GM21360 (cell line): ENCODE measurements around the gene OPCML.
"Not testable (repeated sequence)": the region's sequence is repeated elsewhere in the genome, so short reads cannot be mapped to it uniquely, and the experiment has no call there.

ENCODE experiments used
- ATAC-seq: cut with Tn5 transposase; IDR thresholded peaks from one replicate; pipeline ENCODE4 v1.9.1; 2021; ENCODE audit warnings: mild to moderate bottlenecking, moderate library complexity; ENCODE audit not compliant: unreplicated experiment

OPCML gene

DNA sequence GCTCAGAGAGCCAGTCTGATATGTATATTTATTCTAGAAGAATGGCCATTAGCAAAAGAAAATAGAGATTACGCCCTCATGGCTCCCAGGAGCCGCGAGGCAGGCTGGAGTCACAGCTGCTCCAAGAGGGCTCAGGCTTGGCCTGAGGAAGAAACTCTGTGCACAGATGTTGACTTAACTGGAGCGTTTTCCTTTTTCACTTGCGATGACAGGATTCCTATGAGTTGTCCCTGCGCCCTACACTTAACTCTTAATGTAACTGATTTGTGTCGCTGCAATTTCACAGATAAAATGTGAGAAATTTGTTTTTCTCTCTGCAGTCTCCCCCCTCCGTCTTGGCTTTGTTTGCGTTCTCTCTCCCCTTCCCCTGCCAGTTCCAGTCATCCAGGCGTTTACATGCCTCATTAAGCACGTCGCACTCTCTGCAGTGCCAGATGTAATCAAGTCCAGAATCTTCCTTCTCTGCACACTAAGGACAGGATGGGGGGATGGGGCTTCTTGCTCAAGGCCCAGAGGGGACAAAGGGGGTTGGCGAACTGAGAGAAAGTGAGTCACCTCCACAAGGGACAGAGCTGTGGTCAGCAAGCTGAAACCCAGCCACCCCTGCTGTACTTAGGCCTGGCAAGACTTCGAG lies 1101.8 kb downstream of the OPCML start:
- ATAC-seq = no peak

DNA sequence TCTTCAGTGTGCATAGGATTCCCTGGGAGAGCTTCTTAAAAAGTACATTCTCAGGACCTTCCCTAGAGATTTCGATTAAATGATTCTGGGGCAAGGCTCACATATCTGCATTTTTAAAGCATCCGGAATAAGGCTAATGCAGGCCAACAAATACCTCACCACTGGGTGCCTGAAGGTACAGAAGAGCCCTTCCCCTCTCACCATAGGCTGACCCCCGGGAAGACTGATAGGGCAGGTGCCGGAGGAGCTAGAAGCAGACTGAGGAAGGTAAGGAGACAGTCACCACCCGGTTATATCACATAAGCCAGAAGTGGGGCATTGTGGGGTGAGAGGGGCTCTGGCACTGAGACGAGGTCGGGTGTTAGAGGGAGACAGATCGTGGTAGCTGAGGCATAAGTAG lies 1102.6 kb downstream of the OPCML start:
- no peak for ATAC-seq

DNA sequence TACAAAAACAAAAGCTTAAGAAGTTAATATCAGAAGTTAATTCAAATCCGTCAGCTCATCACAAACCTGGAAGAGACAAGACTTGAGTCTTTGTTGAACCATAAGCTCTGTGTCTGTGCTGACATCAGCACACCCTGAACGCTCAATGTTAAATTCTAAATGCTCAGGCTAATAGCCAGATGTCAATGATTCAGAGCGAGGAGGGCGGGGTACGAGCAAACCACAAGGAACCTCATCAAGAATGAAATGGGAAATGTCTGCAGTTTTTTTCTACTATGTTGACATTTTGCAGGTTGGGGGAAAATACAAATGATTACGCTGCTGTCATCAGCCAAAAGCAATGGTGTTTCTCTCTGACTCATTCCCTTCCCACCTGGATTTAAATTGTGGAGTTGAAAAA lies 1104.7 kb downstream of the OPCML start:
- no peak for ATAC-seq

DNA sequence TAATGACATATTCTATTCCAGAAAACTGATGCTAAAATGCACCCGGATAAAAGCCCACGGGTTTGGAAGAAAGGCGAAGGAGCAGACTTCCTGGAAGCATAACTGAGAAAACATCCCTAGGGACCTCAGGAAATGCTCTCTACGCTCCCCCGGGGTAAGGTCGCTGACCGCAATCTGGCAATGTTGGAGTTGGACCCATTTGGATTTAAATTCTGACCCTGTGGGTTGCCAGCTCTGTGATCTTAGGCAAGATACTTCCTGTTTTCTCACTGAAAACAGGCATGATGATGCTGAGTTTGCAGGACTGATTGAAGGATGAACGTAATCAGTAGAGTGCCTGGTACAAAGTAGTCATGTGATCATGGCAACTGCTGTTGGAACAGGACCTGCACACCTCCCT lies 1107.9 kb downstream of the OPCML start:
- no peak for ATAC-seq

DNA sequence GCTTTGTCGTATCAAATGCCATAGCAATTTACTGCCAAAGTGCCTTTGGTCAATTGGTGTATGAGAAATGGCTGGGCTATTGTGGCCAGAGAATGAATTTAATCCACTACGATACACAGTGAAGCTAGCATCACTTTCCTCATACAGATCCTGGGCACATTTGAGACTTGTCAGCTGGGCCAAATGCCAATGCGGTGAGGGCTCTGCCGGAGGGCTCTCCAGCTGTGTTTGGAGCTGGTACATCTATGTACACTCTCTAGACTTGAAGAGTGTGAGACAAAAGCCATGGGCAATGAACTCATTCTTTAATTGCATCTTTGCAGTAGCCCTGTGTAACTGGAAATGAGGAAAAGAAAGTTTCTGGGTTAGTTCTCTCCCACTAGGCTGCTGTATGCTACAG lies 1109.0 kb downstream of the OPCML start:
- no peak for ATAC-seq

DNA sequence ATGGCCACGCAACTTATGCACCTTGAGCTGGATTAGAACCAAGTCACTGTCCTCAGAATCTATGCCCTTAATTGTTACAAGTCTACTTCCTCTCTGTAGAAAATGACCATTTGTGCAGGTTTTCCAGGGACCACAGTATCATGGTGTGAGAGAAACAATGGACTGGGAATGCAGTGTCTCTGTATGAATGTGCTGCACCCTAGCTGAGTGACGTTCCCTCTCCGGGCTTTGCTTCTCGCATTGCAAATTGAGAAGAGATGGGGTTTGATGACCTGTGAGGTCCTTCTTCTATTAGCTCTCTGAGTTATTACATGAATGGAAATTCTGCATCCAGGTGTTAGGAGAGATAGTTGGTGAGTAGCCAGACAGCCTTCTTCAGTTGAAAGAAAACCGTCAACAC lies 1109.6 kb downstream of the OPCML start:
- ATAC-seq = no peak

DNA sequence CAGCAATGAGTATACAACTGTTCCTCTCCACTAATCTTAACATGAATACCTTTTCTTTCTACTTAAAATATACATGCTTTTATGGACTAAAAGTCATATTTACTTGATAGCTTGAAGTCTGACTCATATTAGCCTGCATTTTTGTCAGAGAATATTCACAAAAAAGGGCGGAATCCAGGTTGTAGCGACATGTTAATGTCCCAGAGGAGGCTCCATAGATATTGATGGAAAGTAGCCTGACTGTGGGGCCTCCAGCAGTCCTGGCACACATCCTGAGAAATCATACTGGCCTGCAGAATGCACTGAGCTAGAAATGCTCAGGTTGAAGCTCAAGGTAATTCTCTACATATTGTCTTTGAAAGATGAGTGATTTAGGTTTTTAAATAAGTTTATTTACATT lies 1110.7 kb downstream of the OPCML start:
- ATAC-seq = no peak

DNA sequence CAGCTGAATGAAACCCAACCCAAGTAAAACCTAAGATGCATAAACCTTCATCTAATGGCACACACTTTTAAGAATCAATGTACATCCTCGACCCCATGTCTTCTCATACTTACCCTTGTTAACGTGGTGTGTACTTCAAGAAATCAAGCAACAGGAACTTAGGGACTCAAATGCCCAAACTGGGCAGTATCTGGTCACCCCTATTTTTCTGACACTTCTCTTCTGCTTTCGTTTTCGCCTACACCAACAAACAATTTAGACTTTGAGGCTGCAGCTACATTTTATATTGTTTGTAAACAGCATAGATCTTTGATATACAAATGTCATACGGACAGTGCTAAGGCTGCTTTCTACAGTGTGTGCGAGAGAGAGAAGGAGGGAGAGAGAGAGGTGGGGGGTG lies 1117.8 kb downstream of the OPCML start:
- no peak for ATAC-seq

DNA sequence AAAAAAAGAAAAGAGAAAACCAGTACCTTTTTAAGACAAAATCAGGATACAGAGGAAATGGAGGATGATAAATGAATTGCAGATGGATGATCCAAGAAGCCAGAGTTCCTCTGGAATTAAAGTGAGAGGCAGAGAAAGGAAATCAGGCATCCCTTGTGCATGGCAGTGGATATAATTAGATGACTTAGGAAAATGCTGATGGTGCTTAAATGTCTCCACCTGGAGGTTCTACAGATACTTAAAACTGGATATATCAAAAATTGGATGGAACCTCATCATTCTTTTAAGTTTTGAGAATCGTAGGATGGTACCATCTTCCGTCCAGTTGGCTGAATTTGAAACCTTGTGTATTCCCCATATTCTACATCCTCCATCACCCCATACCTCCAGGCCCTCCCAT lies 1121.9 kb downstream of the OPCML start:
- no peak for ATAC-seq

DNA sequence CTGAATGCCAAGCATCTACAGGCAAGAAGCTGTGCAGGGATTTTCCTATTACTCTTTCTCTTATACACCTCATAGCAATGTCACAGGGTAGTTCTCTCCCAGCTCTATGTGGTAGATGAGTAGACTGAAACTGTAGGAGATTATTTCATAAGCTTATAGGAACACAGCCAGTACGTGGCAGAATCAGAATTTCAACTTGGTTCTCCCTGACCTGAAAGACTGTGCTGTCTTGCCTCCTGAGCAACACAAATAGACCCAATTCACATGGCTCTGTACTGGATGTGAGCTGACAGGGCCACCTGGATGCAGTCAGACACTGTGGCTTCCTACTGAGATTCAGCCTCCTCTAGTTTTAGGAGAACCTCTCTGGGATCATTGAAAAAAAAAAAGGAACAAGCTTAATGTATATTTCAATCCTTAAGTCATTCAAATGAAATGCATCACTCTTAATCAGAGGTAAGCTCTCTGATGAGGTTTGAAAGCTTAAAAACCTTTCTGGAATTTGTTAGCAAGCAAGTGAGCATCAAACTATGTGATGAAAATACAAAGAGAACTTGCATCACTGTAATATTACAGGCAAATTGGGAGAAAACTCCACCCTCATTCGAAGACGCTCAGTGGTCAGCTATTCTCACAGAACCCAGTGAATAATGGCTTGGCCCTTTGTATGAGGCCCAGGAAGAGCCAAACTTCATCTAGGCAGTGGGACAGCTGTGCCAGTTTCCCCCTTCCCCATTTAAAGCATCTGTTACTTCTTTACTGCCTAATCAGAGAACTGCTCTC lies 1122.5 kb downstream of the OPCML start:
- ATAC-seq = no peak

DNA sequence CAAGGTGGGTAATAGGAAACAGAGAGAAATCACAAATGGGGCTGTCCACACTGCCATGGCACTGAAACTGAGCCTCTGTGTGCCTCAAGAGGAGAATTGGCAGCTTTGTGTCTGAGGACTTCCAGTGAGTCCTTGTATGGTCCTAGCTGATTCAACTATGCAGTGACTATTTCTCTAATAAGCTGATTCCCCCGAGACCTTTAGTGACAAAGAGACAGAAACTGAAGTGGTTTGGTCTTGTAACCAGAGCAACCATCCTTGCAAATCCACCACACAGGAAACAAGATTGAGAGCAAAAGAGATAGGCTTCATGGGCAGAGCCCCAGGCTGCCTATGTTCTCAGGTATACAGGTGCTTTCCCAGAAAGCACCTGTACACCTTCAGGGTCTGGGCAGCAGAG lies 1123.4 kb downstream of the OPCML start:
- peak; percentile 70 for ATAC-seq

DNA sequence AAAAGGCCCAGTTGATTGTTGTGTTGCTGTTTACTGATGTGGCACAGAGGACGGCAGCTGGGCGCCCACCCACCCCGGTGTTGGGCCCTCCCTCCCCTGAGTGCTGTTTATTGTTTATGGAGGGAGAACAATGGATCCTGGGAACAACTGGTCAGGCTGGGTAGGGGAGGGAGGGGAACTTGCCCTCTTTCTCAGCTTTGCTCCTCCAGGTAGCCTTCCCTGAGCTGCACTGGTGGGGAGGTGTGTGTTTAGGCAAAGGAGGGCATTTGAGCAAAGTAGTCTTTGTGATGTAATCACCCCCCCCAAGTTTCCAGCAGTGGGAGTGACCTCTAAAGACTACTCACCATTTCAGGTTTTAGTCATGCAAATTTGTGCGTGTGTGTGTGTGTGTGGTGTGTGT lies 1126.6 kb downstream of the OPCML start:
- ATAC-seq = no peak

DNA sequence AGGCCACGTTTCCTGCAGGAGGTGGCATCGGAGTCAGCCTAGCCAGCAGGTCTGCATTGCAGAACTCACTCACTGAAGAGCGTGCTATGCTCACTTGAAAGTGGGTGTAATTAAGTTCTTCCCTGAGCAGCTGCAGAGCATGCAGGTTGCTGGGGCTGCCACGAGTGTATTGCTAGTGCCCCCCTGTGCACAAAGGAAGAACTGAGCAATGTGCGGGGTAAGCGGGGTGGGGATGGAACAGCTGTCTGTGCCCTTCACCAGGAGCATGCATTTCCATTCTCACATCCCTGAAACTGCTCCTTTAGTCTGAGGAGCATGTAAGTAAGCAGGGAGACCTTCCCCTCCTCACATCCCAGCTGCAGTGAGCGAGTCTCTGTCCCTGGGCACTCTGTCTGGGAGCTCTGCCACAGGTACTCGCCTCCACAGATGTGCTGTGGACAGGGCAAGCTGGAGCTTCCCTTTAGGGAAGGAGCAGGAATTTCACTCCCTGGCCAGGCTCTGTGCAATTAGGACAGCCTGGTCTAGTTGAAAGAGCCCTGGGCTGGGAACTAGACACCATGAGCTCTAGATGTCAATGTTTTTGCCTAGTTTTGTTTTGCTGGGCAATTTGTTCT lies 1130.1 kb downstream of the OPCML start:
- peak; percentile 98 for ATAC-seq

DNA sequence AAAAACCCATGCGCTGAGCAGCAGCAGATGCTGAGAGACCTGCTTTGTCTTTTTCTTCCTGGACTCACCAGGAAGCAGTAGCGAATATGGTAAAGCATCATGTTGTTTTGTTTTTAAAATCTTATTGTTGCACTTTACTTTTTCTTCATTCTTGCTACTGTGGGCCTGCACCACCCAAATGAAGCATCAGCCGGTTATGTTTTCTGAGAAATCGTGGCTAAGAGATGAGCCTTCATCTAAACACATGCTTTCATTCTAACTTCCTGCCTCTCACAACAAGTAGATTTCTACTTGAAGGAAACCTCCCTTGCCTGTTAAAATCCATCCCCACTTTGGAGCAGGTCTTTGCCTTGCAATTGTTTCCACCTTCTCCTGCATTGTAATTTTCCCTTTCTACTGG lies 1136.0 kb downstream of the OPCML start:
- ATAC-seq = no peak

DNA sequence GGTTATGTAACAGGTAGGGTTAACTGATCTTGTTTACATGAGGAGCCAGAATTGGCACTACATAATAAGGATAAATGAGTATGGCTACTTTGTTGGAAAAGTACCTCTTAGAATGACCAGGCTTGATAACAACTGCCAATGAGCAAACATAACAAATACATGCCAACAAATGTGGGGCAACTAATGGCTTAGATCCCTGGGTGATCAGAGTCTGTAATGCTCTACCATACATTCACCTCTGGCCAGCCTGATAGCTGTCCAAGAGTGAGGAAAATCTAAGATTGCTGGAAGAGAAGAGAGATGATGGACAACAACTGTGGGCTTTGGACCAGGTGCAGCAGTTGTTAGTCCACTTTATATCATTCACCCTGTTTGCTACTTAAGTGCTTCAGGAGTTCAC lies 1136.9 kb downstream of the OPCML start:
- ATAC-seq = no peak

DNA sequence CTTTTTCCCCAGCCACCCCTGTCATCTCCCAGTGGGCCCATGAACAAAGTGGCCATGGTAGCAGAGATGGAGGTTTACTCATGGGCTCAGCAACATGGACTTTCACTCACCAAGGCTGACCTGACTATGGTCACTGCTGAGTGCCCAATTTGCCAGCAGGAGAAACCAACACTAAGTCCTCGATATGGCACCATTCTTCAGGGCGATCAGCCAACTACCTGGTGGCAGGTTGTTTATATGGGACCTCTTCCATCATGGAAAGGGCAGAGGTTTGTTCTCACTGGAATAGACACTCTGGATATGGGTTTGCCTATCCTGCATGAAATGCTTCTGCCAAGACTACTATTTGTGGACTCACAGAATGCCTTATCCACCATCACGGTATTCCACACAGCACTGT lies 1152.8 kb downstream of the OPCML start:
- no peak for ATAC-seq

DNA sequence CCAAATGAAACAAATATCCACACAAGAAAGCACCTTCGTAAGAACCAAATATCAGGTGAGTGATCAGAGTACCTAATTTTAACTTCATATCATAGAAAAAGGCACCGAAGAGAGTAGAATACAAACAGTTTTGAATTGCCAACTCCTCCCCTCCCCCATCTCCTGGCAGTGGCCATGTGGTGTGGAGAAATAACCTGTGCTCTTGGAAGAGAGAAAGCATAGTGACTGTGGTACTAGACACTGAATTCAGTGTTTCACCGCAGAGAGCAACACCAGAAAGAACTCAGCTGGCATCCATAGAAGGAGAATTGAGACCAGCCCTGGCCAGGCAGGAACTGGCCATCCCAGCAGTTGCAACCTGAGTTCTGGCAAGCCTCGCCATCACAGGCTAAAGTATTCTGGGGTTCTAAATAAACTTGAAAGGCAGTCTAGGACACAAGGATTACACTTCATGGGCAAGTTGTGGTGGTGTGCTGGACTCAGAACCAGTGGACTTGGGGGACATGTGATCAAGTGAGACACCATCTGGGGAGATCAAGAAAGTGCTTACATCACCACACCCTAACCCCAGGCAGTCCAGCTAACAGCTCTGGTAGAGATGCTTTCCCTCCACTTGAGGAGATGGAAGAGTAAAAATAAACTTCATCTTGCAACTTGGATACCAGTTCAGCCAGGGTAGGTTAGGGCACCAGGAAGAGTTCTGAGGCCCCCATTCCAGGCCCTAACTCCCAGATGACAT lies 1158.7 kb downstream of the OPCML start:
- ATAC-seq = no peak

DNA sequence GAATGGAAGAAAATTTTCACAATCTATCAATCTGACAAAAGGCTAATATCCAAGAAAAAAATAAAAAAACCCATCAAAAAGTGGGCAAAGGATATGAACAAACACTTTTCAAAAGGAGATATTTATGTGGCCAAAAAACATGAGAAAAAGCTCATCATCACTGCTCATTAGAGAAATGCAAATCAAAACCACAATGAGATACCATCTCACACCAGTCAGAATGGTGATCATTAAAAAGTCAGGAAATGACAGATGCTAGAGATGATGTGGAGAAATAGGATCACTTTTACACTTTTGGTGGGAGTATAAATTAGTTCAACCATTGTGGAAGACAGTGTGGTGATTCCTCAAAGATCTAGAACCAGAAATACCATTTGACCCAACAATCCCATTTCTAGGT lies 1162.2 kb downstream of the OPCML start:
- not testable (repeated sequence) for ATAC-seq

DNA sequence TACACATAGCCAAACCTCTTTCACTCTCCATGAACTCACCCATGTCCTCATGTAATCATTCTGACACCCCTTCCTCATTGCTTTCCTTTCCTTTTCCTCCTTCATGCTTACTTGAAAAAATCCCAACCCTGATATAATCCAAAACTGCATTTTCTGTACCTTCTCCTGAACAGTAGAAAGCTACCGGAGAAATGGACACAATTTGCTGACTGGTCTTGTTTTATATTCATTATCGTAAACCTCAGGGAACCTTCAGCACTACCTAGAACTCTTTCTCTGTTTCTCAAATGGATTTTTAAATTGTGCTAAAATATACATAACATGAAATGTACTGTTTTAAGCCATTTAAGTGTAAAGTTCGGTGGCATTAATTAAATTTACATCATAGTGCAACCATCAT lies 1165.0 kb downstream of the OPCML start:
- ATAC-seq = no peak

DNA sequence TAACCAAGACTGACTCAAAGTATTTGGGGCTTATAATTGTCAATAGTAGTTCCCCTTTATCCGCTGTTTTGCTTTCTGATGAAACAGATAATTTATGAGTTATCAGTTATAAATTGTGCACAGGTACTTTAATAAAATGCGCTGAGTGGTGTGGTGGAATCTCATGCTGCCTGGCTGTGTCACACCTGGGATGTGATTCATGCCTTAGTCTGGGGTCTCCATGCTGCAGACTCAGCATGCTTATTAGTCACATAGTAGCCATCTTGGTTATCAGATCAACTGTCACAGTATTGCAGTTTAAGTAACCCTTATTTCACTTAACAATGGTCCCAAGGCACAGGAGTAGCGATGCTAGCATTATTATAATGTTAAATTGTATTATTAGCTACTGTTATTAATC lies 1166.7 kb downstream of the OPCML start:
- no peak for ATAC-seq
